NCI-H1930 (cell line): ENCODE results near the gene CMTM3.
"Not testable (repeated sequence)": the region's sequence is repeated elsewhere in the genome, so short reads cannot be mapped to it uniquely, and the experiment has no call there.

Experiments
- DNase-seq, 2 experiments: peaks; one replicate each; lab custom pipeline; 2025; lab: John Stamatoyannopoulos, UW

Gene CMTM3, protein sequence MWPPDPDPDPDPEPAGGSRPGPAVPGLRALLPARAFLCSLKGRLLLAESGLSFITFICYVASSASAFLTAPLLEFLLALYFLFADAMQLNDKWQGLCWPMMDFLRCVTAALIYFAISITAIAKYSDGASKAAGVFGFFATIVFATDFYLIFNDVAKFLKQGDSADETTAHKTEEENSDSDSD

DNA sequence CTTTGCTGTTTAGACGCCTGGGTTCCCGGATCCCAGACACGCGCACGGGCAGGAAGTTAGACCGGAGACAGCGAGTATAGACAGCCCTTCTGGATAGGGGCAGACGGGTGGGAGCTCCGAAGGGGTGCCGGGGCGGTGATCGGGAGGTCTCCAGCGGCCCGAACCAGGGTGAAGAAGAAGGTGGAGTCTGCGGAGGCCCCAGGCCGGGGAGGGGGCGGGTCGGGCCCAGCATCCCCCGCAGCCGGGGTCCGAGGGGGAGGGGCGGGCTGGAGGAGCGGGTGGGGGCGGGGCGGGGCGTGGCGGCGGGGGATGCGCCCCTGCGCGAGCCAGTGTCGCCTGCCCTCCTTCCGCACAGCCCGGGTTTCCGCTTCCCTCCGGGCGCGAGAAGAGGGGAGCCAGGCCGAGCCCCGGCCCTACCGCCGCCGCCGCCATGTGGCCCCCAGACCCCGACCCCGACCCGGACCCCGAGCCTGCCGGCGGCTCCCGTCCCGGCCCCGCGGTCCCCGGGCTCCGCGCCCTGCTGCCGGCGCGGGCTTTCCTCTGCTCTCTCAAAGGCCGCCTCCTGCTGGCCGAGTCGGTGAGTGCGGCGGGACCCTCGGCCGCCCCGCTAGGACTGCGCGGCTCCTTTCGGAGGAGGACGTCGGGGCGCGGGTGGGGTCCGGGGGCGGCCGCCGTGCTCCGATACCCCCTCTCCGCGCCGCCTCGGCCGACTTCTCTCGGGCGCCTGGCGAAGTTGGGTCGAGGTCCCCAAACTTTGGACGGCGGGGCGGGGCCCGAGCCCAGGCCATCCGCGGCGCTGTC is at the start of gene CMTM3:
Gene CMTM3 (plus strand): TSS at position 329 of the 801 bp plus-strand sequence. CDS start 102 bp downstream, at position 431.
- peak in 1 of 2 experiments; percentile 32 for DNase-seq

DNA sequence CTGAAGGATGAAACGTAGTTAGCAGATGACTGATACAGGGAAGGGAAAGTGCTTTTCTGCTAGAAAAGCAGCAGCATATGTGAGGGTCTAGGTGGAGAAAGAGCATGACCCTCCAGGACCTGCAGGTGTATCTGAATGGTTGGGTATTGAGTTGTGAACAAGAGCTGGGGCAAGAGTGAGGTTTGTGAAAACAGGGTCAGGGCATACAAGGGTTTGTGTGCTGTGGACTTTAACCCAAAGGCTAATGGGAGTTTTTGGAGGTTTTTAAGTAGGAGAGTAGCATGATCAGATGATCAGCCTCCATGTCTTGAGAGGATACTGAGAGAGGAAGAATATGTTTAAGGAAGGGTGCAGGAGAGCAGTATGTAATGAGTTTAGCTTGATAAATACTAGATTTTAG is 44.4 kb upstream of the CMTM3 start:
- DNase-seq = no peak

DNA sequence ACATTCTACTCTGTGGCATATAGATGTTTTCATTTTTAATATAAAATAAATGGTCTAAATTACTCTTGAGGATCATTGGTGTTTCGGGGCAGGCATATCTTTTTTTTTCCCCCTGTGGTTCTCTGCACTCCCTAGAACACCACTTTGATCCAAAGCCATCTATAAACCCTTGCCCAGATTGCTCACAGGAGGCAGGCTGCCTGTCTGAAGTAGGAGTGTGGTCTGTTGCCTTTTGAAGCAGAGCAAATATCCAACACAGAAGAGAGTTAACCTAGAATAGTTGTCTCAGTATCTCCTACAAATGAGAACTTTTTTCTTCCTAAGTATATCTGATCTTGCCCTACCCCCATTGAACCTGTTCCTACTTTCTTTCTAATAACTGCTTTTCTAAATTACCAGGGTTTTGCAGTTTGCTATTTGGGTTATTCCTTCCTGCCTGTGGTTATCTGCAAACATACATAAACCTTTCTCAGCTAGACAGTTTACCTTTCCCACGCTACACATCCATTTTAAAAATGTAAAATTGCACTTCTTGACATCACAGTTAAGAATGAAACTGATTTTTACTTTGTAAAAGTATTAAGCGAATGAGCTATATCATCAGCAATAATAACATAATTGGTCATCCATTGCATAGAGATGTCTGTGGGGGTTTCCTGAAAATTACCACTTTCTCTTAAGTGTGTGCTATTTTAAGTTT is 43.0 kb upstream of the CMTM3 start:
- no peak for DNase-seq

DNA sequence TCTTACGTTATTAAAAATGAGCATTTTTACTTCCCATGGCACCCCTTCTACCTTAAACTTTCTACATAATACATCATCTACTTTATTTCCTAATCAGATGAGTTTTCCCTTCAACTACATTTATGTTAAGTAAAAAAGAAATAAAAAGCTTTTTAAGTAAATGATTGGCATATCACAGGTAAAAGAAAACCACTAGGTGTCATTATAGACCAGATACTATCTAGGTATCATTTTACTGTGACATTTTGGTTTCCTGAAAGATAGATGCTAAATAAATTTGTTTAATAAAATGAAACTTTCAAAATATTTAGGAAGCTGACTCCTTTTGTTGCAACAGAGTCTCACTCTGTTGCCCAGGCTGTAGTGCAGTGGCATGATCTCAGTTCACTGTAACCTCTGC is 42.1 kb upstream of the CMTM3 start:
- no peak for DNase-seq

DNA sequence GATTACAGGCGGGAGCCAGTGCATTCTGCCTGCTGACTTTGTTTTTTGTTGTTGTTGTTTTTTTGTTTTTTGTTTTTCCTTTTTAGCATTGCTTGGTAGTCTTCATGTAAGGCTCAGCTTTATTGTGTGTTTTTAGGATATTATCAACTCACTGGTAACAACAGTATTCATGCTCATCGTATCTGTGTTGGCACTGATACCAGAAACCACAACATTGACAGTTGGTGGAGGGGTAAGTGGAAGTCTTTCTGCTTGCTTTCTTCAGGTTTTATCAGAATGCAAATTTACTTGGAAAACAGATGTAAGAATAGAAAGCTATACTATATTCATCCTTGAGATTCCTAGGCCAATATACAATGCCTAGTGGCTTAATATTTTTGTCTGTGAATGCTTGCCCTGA is 41.5 kb upstream of the CMTM3 start:
- DNase-seq = no peak

DNA sequence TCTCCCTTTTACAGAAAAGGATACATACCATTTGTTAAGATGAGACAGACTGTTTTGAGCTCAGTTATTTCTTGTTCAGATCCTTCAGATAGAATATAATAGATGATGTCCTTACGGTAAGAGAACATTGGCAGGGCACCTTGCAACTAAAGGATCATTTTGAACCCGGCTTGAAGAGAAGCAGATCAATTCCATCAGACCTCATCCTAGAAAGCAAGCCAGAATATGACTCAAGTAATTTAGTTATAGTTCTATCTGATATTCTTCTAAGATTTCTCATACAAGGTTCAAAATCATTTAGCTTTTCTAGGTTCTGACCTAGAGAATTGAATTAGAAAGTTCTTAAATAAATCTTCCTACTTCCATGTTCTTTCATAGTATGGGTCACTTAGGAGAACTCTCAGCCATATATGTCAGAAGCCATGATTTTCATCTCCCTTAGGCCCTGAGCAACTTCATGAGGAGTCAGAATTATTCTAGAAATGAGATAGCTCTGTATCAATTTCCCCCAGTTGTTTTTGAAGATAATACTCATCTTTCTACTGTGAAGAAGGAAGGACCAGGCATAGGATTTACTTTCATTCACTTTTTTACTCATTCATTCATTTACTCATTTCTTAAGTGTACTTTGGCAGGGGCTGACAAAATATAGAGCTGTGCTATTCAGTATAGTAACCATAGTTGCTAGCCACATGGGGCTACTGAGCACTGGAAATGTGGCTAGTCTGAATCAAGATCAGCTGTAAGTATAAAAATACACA is 40.8 kb upstream of the CMTM3 start:
- DNase-seq = no peak

DNA sequence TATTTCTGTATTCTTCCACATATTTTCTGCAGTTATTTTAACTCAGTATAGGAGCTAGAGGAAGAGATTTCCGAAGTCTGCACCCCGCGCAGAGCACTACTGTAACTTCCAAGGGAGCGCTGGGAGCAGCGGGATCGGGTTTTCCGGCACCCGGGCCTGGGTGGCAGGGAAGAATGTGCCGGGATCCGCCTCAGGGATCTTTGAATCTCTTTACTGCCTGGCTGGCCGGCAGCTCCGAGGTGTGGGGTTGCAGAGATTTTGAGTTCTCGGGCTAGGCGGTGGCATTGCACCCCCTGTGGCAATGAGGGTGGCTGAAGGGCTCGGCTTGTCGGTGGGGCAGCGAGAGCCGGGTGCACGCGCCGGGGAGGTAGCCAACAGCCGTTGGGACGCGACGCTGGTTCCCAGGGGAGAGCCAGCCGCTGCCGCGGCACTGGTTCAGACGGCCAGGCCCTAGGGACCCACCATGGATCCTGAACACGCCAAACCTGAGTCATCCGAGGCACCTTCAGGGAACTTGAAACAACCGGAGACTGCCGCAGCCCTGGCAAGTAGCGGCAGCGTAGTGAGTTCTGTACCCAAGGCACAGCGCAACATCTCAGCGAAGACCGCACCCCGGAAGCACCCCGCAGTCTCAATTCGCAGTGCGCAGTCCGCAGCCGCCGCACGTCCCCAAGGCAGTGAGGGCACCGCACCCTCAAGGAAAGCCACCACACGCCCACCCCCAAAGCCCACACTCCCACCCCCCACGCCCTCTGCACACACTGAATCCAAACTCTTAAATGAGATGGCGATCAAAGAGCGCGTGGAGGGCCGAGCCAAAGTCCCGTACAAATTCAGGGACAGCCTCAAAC is 38.2 kb upstream of the CMTM3 start, which contains the start of gene CMTM1:
Gene CMTM1 (plus strand): TSS at position 389 of the 851 bp plus-strand sequence. CDS start 75 bp downstream, at position 464.
- no peak for DNase-seq

DNA sequence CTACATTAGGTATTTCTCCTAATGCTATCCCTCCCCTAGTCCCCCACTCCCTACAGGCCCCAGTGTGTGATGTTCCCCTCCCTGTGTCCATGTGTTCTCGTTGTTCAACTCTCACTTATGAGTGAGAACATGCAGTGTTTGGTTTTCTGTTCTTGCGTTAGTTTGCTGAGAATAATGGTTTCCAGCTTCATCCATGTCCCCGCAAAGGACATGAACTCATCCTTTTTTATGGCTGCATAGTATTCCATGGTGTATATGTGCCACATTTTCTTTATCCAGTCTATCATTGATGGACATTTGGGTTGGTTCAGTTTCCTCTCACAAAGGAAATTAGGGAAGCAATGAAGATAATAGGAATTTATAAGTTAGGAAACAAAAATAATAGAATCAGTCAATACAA is 37.2 kb upstream of the CMTM3 start:
- not testable (repeated sequence) for DNase-seq

DNA sequence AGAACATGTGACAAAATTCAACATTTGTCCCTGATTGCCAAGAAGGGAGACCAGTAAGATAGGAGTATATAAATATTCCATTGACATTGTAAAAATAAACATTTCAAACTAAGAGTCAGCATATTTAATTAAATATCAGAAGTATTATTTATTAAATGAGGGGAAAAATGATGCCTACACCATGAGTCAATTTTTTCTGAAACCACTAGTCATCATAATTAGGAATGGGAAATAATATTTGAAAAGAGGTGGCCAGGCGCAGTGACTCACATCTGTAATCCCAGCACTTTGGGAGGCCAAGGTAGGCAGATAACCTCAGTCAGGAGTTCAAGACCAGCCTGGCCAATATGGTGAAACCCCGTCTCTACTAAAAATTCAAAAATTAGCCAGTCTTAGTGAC is 36.1 kb upstream of the CMTM3 start:
- DNase-seq = no peak

DNA sequence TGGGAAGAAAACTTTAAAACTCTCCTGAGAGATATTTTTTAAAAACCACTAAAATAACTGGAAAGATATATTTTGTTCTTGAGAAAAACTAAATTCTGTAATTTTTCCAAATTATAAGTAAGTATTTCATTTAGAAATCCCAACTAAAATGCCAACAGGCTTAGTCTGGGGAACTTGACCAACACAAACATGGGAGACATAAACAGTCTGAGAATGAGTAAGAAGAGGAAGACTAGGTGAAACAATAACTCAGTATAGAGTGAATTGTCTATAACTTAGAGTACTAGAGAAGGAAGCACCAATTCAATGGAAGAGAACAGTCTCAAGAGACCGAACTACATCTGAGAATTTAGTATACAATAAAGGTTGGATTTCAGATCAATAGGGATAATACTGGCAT is 35.4 kb upstream of the CMTM3 start:
- no peak for DNase-seq

DNA sequence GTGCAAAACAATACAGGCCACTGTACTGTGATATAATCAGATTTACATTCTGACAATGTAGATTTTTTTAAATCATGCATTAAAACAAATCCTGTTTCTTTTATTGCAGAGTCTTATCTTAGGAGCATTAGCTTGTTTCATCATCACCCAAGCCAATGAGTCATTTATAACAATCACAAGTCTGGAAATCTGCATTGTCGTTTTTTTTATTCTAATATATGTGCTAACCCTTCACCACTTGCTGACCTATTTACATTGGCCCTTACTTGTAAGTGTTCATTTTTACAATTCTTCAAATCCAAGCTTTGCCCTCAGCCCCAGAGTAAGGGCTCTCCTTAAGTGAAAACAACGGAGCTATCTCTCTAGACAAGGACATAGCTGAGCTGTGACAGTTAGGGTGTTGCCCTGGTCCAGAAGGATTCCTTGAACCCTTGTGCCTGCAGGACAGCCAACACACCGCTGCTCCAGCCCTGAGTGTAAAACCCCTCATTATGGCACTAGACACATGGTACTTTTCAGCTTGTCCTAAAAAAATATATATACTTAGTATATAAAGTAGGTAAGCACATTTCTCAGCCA is 34.6 kb upstream of the CMTM3 start:
- no peak for DNase-seq

DNA sequence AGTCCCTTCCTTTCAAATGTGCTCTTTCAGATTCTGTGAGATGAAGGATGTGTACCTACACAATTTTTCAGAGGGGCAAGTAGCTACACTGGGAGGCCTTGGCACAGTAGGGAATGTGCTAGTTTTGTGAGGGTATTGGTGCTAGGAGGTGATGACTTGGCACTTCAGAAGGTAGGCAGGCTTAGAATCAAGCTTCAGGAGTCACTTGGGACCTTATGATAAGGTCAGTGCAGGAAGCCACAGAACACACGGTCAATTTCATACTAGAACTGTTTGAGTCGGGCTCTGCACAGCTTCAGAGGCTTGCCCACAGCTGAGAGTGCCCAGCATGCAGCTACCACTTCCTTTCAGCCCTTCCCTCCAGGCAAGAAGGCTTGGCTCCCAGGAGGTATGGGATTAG is 32.1 kb upstream of the CMTM3 start:
- DNase-seq = no peak

DNA sequence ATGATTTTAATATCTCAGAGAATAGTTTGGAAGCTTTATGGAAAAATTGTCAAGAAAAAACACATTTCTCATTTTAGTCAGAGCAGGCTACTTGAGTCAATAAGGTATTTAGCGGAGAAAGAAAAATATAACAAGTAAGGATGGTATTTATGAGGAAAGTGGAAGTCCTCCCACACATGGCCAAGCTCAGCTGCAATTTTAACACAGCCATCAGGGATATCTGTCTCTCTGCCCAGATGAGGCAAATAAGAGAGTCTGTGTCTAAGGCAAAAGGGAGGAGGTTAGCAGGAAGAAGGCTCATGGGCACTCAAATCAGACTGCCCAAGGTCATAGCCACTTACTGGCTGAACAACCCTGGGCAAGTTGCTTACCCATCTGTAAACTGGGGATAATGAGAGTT is 30.4 kb upstream of the CMTM3 start:
- DNase-seq = no peak

DNA sequence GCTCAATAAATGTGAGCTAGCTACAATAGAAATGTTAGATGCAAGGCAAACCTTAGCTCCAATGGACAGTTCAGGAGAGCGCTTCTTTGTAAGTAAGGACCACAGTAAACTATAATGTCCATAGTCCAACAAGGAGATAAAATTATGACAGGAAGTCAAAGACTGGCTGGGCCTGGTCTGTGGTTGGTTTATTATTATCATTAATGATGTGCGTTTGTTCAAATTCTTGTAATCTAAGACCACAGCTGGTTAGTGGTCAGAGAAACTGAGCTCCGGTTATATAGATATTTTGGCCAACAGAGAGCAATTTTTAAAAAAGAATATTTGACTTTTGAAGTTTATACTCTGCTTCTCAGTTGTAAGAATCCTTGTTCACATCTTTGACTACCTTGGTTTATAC is 30.0 kb upstream of the CMTM3 start:
- DNase-seq = no peak

DNA sequence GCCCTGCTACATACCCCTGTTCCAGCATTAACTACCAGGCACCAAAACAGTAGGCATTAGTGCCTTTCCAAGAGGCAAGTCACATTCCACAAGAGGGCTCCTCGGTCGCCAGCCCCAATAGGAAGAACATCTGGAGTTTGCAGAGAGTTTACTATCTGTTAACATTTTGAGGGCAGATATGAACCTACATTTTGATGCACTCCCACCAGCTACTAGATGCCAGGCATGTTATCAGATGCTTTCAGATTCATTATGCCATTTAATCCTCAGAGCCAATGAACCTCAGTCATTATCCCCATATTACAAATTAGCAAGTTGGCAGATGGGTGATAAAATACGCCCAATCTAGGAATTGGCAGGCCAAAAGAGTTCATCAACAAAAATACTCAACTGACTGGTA is 29.4 kb upstream of the CMTM3 start:
- no peak for DNase-seq

DNA sequence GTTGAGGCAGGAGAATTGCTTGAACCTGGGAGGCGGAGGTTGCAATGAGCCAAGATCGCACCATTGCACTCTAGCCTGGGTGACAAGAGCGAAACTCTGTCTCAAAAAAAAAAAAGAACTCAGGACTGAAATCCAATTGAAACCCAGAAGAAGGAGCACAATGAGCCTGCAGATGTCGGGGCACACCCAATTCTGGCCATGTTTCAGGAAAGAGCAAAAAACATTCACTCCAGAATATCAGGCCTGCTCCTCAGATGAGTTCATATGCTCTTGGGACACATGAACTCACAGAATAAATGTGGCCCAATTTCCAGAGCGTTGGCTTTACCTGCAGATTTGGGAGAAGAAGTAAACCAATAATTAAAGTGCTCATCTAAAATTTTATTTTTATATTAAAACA is 28.2 kb upstream of the CMTM3 start:
- no peak for DNase-seq

DNA sequence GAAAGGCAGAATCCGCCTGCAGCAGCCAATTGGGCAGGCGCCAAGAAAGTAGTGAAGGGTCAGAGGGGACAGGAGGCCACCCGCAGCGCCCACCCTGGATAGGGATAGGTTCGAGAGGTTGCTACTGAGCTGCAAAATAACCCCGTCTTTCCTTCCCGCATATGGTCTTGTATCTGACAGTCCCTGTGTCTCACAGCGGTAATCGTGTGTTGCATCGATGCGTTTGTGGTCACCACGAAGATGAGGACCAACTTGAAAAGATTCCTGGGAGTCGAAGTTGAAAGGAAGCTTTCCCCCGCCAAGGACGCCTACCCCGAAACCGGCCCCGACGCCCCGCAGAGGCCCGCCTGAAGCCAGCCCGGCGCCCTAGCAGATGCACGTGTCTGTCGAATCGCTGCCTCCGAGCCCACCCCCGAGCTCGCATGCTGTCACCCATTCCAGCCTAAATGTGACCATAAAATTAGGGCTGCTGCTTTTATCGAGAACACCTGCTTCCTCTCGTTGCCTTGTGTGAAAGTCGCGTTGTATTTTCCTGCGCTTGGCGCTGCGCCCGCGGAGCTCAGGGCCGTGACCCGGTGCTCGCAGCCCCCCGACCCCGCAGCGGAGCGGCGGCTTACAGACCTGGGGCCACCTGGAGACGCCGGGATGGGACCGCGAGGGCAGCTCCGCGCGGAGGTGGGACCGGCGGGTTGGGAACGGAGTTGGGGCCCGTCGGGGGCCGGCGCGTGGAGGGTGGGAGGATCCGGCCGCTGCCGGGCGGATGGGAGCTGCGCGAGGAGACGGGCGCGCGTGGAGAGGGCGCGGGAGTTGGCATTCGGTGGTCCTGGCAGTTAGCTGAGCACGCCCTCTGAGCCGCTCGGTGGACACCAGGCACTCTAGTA is 25.6 kb upstream of the CMTM3 start, which contains the start of gene CMTM2:
Gene CMTM2 (plus strand): TSS at position 813 of the 881 bp plus-strand sequence. CDS start 145 bp downstream, outside the sequence.
- DNase-seq = no peak

DNA sequence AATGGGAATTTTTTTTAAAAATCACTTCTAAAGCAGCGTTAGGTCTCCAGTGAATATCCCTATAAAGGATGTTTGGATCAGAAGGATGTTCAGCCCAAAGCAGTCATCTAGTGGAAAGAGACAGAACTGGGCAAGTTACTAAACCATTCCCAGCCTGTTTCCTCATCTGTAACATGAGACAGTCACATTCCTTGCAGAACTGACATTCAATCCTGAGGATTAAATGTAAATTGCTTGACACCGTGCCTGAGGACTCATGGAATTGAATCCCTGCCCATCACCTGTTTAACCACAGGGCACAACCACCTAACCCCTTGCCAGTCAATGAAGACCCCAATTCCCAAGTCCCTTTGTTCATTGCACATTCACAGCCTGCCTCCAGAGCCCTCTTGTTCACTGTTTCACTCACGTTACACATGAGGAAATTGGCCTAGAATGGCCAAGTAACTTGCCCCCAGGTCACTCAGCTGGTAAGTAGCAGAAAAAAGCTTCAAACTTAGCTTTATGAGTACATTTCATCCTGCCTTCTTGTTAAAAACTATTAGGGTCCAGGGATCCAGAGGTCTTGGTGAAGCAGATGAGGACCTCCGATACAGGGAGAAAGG is 23.8 kb upstream of the CMTM3 start:
- DNase-seq = no peak

DNA sequence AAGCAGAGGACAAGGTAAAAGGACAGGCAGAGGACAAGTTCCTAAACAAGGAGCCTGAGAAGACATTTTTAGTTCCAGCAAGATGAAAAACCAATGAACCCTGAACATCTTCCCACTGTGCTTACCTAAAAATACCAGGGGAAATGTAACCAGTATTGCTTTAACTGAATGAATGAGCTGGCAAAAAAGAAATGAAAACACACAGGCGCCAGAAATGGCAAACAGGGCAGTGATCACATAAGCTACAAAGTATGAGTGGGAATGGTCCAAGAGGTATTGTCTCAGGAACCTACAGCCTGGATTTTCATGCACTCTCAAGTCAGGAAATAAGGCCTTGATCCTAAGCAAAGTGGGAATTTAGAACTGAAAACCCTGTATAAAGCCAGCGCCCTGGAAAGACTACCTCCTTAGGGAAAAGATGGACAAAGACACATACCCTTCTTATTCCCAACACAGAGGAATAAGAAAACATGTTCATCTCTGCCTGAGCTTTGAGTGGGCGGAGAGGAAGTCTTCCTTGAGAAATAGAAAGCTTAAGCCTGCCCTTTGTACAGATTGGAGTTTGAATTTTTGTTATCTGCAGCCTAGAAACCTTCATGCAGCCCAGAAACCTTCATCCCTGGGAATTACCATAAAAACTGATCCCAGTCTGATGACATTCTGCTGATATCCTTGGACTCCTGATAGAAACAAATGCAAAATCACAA is 23.1 kb upstream of the CMTM3 start:
- no peak for DNase-seq
